Left colon (tissue), 2 donors: Measurements from ENCODE around the gene SNX19. TPM values are rescaled to one million over a fixed set of nuclear protein-coding genes. Genes with fewer than 3 reads are reported as not detected.

Experiments
- ATAC-seq: fragments of 200-7000 bp; cut with Tn5 transposase; one replicate; pipeline ENCODE4 v1.9.1; 2020; ENCODE audit warnings: mild to moderate bottlenecking, moderate library complexity
- DNase-seq, 2 donors: peaks; one replicate each; pipeline ENCODE4 v3.0.0-alpha.2; 2020
- intact Hi-C, 2 donors: fragments of 100-400 bp; cut with DNase I in 1 of 2; cut with micrococcal nuclease in 1 of 2; formaldehyde crosslinking; loops; one replicate each; pipeline versions ENCODE4 v1.11.2 to v1.14.0; 2022; cut with DNase I, micrococcal nuclease
- total RNA-seq, 2 donors: library from RNA; stranded (reverse); fragmentation: NEBNext Ultra II Directional; extraction: Animal tissue kit (Norgen Biotek cat#: 25700); gene quantifications; one replicate each; pipeline ENCODE4 v1.2.1, GENCODE V29; 2021
- donor health status: DM: no; HTN: no; CAD: no.
- donor health status: DM: yes; HTN: yes; CAD: no.

SNX19 gene
- total RNA-seq, 2 donors from 2014 or later = 59.0 to 60.6 TPM

GRCh38 chr11:130909650-130910049 lies 6.6 kb downstream of the SNX19 start:
- intact Hi-C loops = no loop called here
- no peak for DNase-seq
- no peak for ATAC-seq

GRCh38 chr11:130908770-130909625 lies 7.3 kb downstream of the SNX19 start:
- intact Hi-C loops = no loop called here
- no peak for DNase-seq
- ATAC-seq = peak; percentile 33

GRCh38 chr11:130908061-130908460 lies 8.2 kb downstream of the SNX19 start:
- intact Hi-C loops = no loop called here
- ATAC-seq = peak; percentile 32

GRCh38 chr11:130907229-130907628 lies 9.1 kb downstream of the SNX19 start:
- DNase-seq (no peak), ATAC-seq (no peak)
- intact Hi-C loops = no loop called here

More at GRCh38 chr11:130908061-130908460, 8.2 kb downstream of the SNX19 start:
- DNase-seq = no peak

GRCh38 chr11:130906616-130907015 lies 9.7 kb downstream of the SNX19 start:
- DNase-seq = no peak
- no peak for ATAC-seq
- intact Hi-C loops = no loop called here

GRCh38 chr11:130905512-130905911 lies 10.8 kb downstream of the SNX19 start:
- DNase-seq = no peak
- intact Hi-C loops = no loop called here
- ATAC-seq = no peak

- no peak for DNase-seq
- intact Hi-C loops = no loop called here
- no peak for ATAC-seq
Measured at GRCh38 chr11:130904380-130904779, 11.9 kb downstream of the SNX19 start.

- intact Hi-C loops = no loop called here
- ATAC-seq (no peak), DNase-seq (no peak)
Measured at GRCh38 chr11:130902380-130902779, 13.9 kb downstream of the SNX19 start.

GRCh38 chr11:130899106-130899505 lies 17.2 kb downstream of the SNX19 start:
- intact Hi-C loops = loop anchor here in 1 of 2 donors (10.0 kb wide), 1 partner anchor 464 kb away; no protein-coding TSS in a partner anchor
- ATAC-seq = no peak

GRCh38 chr11:130897262-130898182 lies 18.8 kb downstream of the SNX19 start:
- DNase-seq (peak; percentile 34 to 69), ATAC-seq (peak; percentile 20)
- intact Hi-C loops = loop anchor here in 1 of 2 donors (10.0 kb wide), 1 partner anchor 463 kb away; no protein-coding TSS in a partner anchor

More at GRCh38 chr11:130899106-130899505, 17.2 kb downstream of the SNX19 start:
- no peak for DNase-seq

- DNase-seq (peak; percentile 54 to 78), ATAC-seq (peak; percentile 94)
- intact Hi-C loops = loop anchor here in 1 of 2 donors (10.0 kb wide), 1 partner anchor 460 kb away; no protein-coding TSS in a partner anchor
Measured at GRCh38 chr11:130894322-130895025, 21.8 kb downstream of the SNX19 start.

GRCh38 chr11:130892861-130893260 lies 23.4 kb downstream of the SNX19 start:
- intact Hi-C loops = loop anchor here in 1 of 2 donors (10.0 kb wide), 1 partner anchor 458 kb away; no protein-coding TSS in a partner anchor
- no peak for DNase-seq

GRCh38 chr11:130891326-130891725 lies 25.0 kb downstream of the SNX19 start:
- DNase-seq (no peak), ATAC-seq (no peak)
- intact Hi-C loops = loop anchor here in 1 of 2 donors (10.0 kb wide), 1 partner anchor 457 kb away; no protein-coding TSS in a partner anchor

More at GRCh38 chr11:130892861-130893260, 23.4 kb downstream of the SNX19 start:
- no peak for ATAC-seq

- ATAC-seq = no peak
- intact Hi-C loops = loop anchor here in 1 of 2 donors (10.0 kb wide), 1 partner anchor 455 kb away; no protein-coding TSS in a partner anchor
Measured at GRCh38 chr11:130890039-130890745, 26.1 kb downstream of the SNX19 start.

GRCh38 chr11:130888790-130889189 lies 27.5 kb downstream of the SNX19 start:
- intact Hi-C loops = no loop called here
- DNase-seq = no peak
- ATAC-seq = no peak

More at GRCh38 chr11:130890039-130890745, 26.1 kb downstream of the SNX19 start:
- DNase-seq = no peak

GRCh38 chr11:130886704-130887103 lies 29.6 kb downstream of the SNX19 start:
- no peak for DNase-seq
- ATAC-seq = no peak
- intact Hi-C loops = no loop called here

- no peak for ATAC-seq
Measured at GRCh38 chr11:130882138-130882551, 34.1 kb downstream of the SNX19 start.

More at GRCh38 chr11:130882138-130882551, 34.1 kb downstream of the SNX19 start:
- DNase-seq = no peak
- intact Hi-C loops = no loop called here
